Astrocyte (in vitro differentiated cells and primary cell): ENCODE results near the gene MAD2L1BP. TPM values are rescaled to one million over a fixed set of nuclear protein-coding genes. Genes with fewer than 3 reads are reported as not detected.

ENCODE experiments used
- DNase-seq: peaks from one replicate; pipeline ENCODE4 v3.0.0-alpha.2; 2010; ENCODE audit warnings: low read depth
- FAIRE-seq: peaks from 2 replicates; lab custom pipeline; 2011; peaks lifted over from hg19 to GRCh38; lab: Jason Lieb, UNC
- H2AFZ ChIP-seq: 2 replicates; pipeline ENCODE4 v1.6.0; 2012; ENCODE audit warnings: low read depth, low read length, inconsistent platforms
- H3K27ac ChIP-seq: 2 replicates; pipeline ENCODE4 v1.5.1; 2011; ENCODE audit warnings: low read depth, low read length, inconsistent platforms
- H3K27me3 ChIP-seq: 2 replicates; pipeline ENCODE4 v1.6.0; 2011; ENCODE audit warnings: low read length, inconsistent platforms; ENCODE audit not compliant: insufficient read depth
- H3K36me3 ChIP-seq: 2 replicates; pipeline ENCODE4 v1.5.1; 2011; ENCODE audit warnings: low read length, inconsistent platforms; ENCODE audit not compliant: insufficient read depth
- H3K4me1 ChIP-seq: 2 replicates; pipeline ENCODE4 v1.5.1; 2011; ENCODE audit warnings: low read length, inconsistent platforms; ENCODE audit not compliant: insufficient read depth
- H3K4me2 ChIP-seq: 2 replicates; pipeline ENCODE4 v1.6.0; 2012; ENCODE audit warnings: low read length, inconsistent platforms
- H3K4me3 ChIP-seq: 2 replicates; pipeline ENCODE4 v1.5.1; 2011; ENCODE audit warnings: low read depth, mild to moderate bottlenecking, low read length, inconsistent platforms; ENCODE audit not compliant: insufficient read depth
- H3K79me2 ChIP-seq: 2 replicates; pipeline ENCODE4 v1.6.0; 2012; ENCODE audit warnings: mild to moderate bottlenecking, low read length, inconsistent platforms; ENCODE audit not compliant: insufficient read depth
- H3K9ac ChIP-seq: 2 replicates; pipeline ENCODE4 v1.6.0; 2012; ENCODE audit warnings: mild to moderate bottlenecking, low read length, inconsistent platforms
- H3K9me3 ChIP-seq: 2 replicates; pipeline ENCODE4 v1.5.1; 2012; ENCODE audit warnings: low read depth, mild to moderate bottlenecking, low read length, inconsistent platforms; ENCODE audit not compliant: insufficient read depth
- H4K20me1 ChIP-seq: 2 replicates; pipeline ENCODE4 v1.6.0; 2012; ENCODE audit warnings: low read length, inconsistent platforms; ENCODE audit not compliant: insufficient read depth
- H3K27ac Mint-ChIP-seq: one replicate; pipeline ENCODE4 v1.8.0; 2021; ENCODE audit warnings: mild to moderate bottlenecking, mixed read lengths; ENCODE audit not compliant: unreplicated experiment
- H3K27me3 Mint-ChIP-seq: one replicate; pipeline ENCODE4 v1.8.0; 2021; ENCODE audit warnings: low read depth, mixed read lengths; ENCODE audit not compliant: unreplicated experiment
- H3K36me3 Mint-ChIP-seq: one replicate; pipeline ENCODE4 v1.8.0; 2021; ENCODE audit warnings: low read depth, mixed read lengths; ENCODE audit not compliant: unreplicated experiment
- H3K4me1 Mint-ChIP-seq: one replicate; pipeline ENCODE4 v1.8.0; 2021; ENCODE audit warnings: low read depth, mixed read lengths; ENCODE audit not compliant: unreplicated experiment
- H3K4me3 Mint-ChIP-seq: one replicate; pipeline ENCODE4 v1.8.0; 2021; ENCODE audit warnings: mild to moderate bottlenecking, moderate library complexity, mixed read lengths; ENCODE audit not compliant: unreplicated experiment
- H3K9me3 Mint-ChIP-seq: one replicate; pipeline ENCODE4 v1.8.0; 2021; ENCODE audit warnings: mild to moderate bottlenecking, mixed read lengths; ENCODE audit not compliant: unreplicated experiment
- CTCF ChIP-seq: IDR thresholded peaks from 2 replicates; pipeline ENCODE4 v1.5.1; 2011; ENCODE audit warnings: low read depth, mild to moderate bottlenecking, inconsistent platforms, low read length, moderate library complexity; ENCODE audit not compliant: insufficient read depth
- EZH2 ChIP-seq: IDR thresholded peaks from 2 replicates; pipeline ENCODE4 v1.6.1; 2012; ENCODE audit warnings: mild to moderate bottlenecking, low read length, inconsistent platforms; ENCODE audit not compliant: insufficient read depth
- total RNA-seq: library from RNA; stranded (reverse); gene quantifications from 2 replicates; pipeline ENCODE4 v1.2.1, GENCODE V29; 2021

Gene MAD2L1BP
- total RNA-seq, 1 donor from 2014 or later, result 32.2 TPM

DNA sequence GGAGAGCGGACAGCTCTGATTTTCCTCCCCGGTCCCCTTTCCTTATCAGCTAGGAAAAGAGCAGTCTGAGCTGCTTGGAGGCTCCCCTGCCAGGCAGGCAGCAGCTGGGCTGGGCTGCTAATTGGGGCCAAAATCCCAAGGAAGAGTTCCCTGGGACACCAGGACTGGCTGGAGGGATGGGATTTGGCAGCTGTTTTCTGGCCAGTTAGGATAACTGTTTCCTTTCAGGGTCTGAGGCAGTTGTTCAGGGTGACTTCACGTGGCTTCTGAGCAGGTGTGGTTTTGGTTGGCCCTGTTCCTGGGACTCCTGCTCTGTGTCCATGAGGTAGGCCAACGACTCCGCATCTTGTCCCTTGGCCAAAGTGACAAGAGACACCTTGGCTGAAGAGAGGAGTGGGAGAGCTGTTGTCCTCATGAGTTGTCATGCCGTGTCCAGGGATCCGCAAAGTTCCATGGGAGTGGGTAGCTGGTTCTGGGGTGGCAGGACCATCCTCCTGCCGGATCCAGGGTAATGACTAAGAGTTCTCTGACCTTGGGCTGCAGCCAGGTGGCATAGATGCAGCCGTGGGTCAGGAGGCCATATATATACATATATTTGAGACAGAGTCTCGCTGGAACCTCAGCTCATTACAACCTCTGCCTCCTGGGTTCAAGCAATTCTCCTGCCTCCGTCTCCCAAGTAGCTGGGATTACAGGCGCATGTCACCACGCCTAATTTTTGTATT, 30.7 kb downstream of the MAD2L1BP start:
- FAIRE-seq, result no peak
- Histone ChIP-seq H3K9me3 (no peaks in the 10 kb centered on the region), H3K27ac (no peak overlapping the region), H3K4me1 (peaks cover 16% of the 10 kb centered on the region), H3K36me3 (peaks cover 2% of the 10 kb centered on the region), H3K9ac (no peak overlapping the region), H3K4me3 (no peak overlapping the region), H4K20me1 (peaks cover 7% of the 10 kb centered on the region), H2AFZ (no peak overlapping the region), H3K79me2 (no peaks in the 10 kb centered on the region), H3K27me3 (no peaks in the 10 kb centered on the region), H3K4me2 (no peak overlapping the region)
- H3K4me1 Mint-ChIP-seq, result peaks cover 27% of the 10 kb centered on the region
- H3K27me3 Mint-ChIP-seq, result peaks cover 3% of the 10 kb centered on the region
- no peak for DNase-seq
- no peak overlapping the region for H3K27ac Mint-ChIP-seq
- H3K4me3 Mint-ChIP-seq, result no peak overlapping the region
- TF ChIP-seq EZH2 (no peak), CTCF (no peak)
- peaks cover 4% of the 10 kb centered on the region for H3K9me3 Mint-ChIP-seq
- peaks cover 5% of the 10 kb centered on the region for H3K36me3 Mint-ChIP-seq

- H3K27me3 ChIP-seq, result no peaks in the 10 kb centered on the region
- Mint-ChIP-seq H3K27ac (peak overlapping the region; percentile 77), H3K36me3 (peaks cover 7% of the 10 kb centered on the region), H3K9me3 (no peaks in the 10 kb centered on the region), H3K27me3 (peaks cover 3% of the 10 kb centered on the region), H3K4me1 (peaks cover 27% of the 10 kb centered on the region), H3K4me3 (no peak overlapping the region)
- FAIRE-seq (no peak), DNase-seq (peak; percentile 29)
- no peak overlapping the region for H2AFZ ChIP-seq
- TF ChIP-seq EZH2, result no peak
- peak; percentile 87 for TF ChIP-seq CTCF
- H3K9ac ChIP-seq, result no peak overlapping the region
- no peaks in the 10 kb centered on the region for H3K79me2 ChIP-seq
- peaks cover 16% of the 10 kb centered on the region for H3K4me1 ChIP-seq
- peaks cover 5% of the 10 kb centered on the region for H3K36me3 ChIP-seq
- no peak overlapping the region for H3K27ac ChIP-seq
- H3K4me3 ChIP-seq, result no peak overlapping the region
- peak overlapping the region; percentile 67 for H3K4me2 ChIP-seq
- H4K20me1 ChIP-seq, result peaks cover 7% of the 10 kb centered on the region
- H3K9me3 ChIP-seq, result no peaks in the 10 kb centered on the region
Observed at GRCh38 chr6:43667245-43668150, 31.9 kb downstream of the MAD2L1BP start.
